AG04450 (cell line): ENCODE data around the gene HOXB5. TPM values are rescaled to one million over a fixed set of nuclear protein-coding genes. Genes with fewer than 3 reads are reported as not detected.
A peak's percentile ranks its signal among the peaks of the same experiment; 100 is the strongest.

ENCODE experiments used
- CTCF ChIA-PET: fragments of 300-600, 350-600 bp; formaldehyde crosslinking; extraction: SDS; loops from one replicate; lab custom pipeline; 2022; ENCODE audit warnings: antibody characterized with exemption, inconsistent platforms; lab: Charles Lee
- POLR2A ChIA-PET: fragments of 350-600 bp; formaldehyde crosslinking; extraction: SDS; loops from one replicate; lab custom pipeline; 2021; ENCODE audit warnings: antibody characterized with exemption, inconsistent platforms; lab: Yijun Ruan, JAX
- DNase-seq: peaks from one replicate; pipeline ENCODE4 v3.0.0-alpha.2; 2011; ENCODE audit warnings: low read depth, low spot score
- H3K27ac ChIP-seq: one replicate; pipeline ENCODE4 v1.5.1; 2012; ENCODE audit warnings: low read depth, low read length, control low read depth
- H3K27me3 ChIP-seq: one replicate; pipeline ENCODE4 v1.6.0; 2012; ENCODE audit warnings: low read length; ENCODE audit not compliant: control insufficient read depth, insufficient read depth
- H3K4me3 ChIP-seq: 2 replicates; pipeline ENCODE4 v1.5.1; 2011; ENCODE audit warnings: mild to moderate bottlenecking, low read depth, low read length, control low read depth
- H3K9me3 ChIP-seq: 2 replicates; pipeline ENCODE4 v1.5.1; 2012; ENCODE audit warnings: low read length; ENCODE audit not compliant: control insufficient read depth, insufficient read depth
- CTCF ChIP-seq: IDR thresholded peaks from 2 replicates; pipeline ENCODE4 v1.5.1; 2011; ENCODE audit warnings: low read depth, low read length, control low read depth, inconsistent platforms
- polyA plus RNA-seq: library from polyadenylated mRNA; depleted of rRNA; stranded (reverse); fragments of >200 nt; gene quantifications from 2 replicates; pipeline ENCODE4 v1.2.3, GENCODE V29; 2011

Gene HOXB5
- polyA plus RNA-seq, 1 experiment, result 9.4 TPM

GRCh38 chr17:48592577-48592976, 1.0 kb downstream of the HOXB5 start:
- no peaks in the 10 kb centered on the region for H3K27me3 ChIP-seq
- ChIA-PET CTCF (interaction anchor here (0.5 to 4.8 kb wide), 17 partner anchors 14 to 567 kb away, joined by 3 to 53 read pairs (median 5); no protein-coding TSS in a partner anchor), POLR2A (interaction anchor here (0.6 to 2.3 kb wide), 6 partner anchors 10 to 241 kb away, joined by 3 to 10 read pairs (median 6); no protein-coding TSS in a partner anchor)
- peak overlapping the region; percentile 89 for H3K4me3 ChIP-seq
- no peak for DNase-seq
- no peaks in the 10 kb centered on the region; the same call in 1 of the 2 replicates for H3K9me3 ChIP-seq
- no peak for TF ChIP-seq CTCF
- peak overlapping the region; percentile 97 for H3K27ac ChIP-seq

GRCh38 chr17:48592057-48592514, 1.5 kb downstream of the HOXB5 start:
- TF ChIP-seq CTCF, result no peak
- DNase-seq, result no peak
- Histone ChIP-seq H3K27me3 (no peaks in the 10 kb centered on the region), H3K9me3 (no peaks in the 10 kb centered on the region; the same call in 1 of the 2 replicates), H3K4me3 (peak overlapping the region; percentile 89), H3K27ac (peak overlapping the region; percentile 97)
- POLR2A ChIA-PET, result interaction anchor here (0.6 to 2.3 kb wide), 5 partner anchors 9 to 240 kb away, joined by 3 to 10 read pairs (median 6); no protein-coding TSS in a partner anchor
- CTCF ChIA-PET, result interaction anchor here (0.5 to 4.8 kb wide), 11 partner anchors 13 to 567 kb away, joined by 3 to 53 read pairs (median 5); no protein-coding TSS in a partner anchor

- Histone ChIP-seq H3K9me3 (no peaks in the 10 kb centered on the region; the same call in 1 of the 2 replicates), H3K27me3 (no peaks in the 10 kb centered on the region), H3K4me3 (peak overlapping the region; percentile 89), H3K27ac (peak overlapping the region; percentile 97)
- ChIA-PET CTCF (interaction anchor here (0.9 to 1.9 kb wide), 7 partner anchors 19 to 438 kb away, joined by 3 to 11 read pairs (median 5); no protein-coding TSS in a partner anchor), POLR2A (interaction anchor here (0.7 to 2.3 kb wide), 5 partner anchors 9 to 50 kb away, joined by 3 to 5 read pairs (median 3); no protein-coding TSS in a partner anchor)
- no peak for TF ChIP-seq CTCF
- no peak for DNase-seq
Observed at GRCh38 chr17:48591255-48592056, 2.1 kb downstream of the HOXB5 start.

GRCh38 chr17:48590607-48591161, 2.9 kb downstream of the HOXB5 start:
- POLR2A ChIA-PET, result interaction anchor here (0.7 to 1.0 kb wide), 3 partner anchors 10 to 33 kb away, joined by 3 to 10 read pairs (median 3); no protein-coding TSS in a partner anchor
- H3K27me3 ChIP-seq, result no peaks in the 10 kb centered on the region
- TF ChIP-seq CTCF, result no peak

More at GRCh38 chr17:48590607-48591161, 2.9 kb downstream of the HOXB5 start:
- peak overlapping the region; percentile 89 for H3K4me3 ChIP-seq
- no peak for DNase-seq
- H3K9me3 ChIP-seq, result no peaks in the 10 kb centered on the region; the same call in 1 of the 2 replicates
- CTCF ChIA-PET, result interaction anchor here (0.6 to 1.9 kb wide), 5 partner anchors 18 to 283 kb away, joined by 3 to 11 read pairs (median 3); no protein-coding TSS in a partner anchor
- peak overlapping the region; percentile 97 for H3K27ac ChIP-seq
